Thyroid gland (tissue), 4 donors: ENCODE results near the gene HYPK. TPM values are rescaled to one million over a fixed set of nuclear protein-coding genes. Genes with fewer than 3 reads are reported as not detected.

ENCODE experiments used
- DNase-seq, 2 donors: peaks; one replicate each; pipeline ENCODE4 v3.0.0-alpha.2; 2019
- H3K27ac ChIP-seq, 3 donors: fragments of 200-600 bp; sonication (generic); 1 replicate in 2 of 3; 2 replicates in 1 of 3; pipeline ENCODE4 v1.5.1; 2016 to 2019; ENCODE audit warnings: mild to moderate bottlenecking in 1 of 3, moderate library complexity in 1 of 3
- H3K27me3 ChIP-seq: fragments of 200-600 bp; sonication (generic); one replicate; pipeline ENCODE4 v1.5.1; 2019
- H3K36me3 ChIP-seq, 2 donors: fragments of 200-600 bp; sonication (generic); one replicate each; pipeline ENCODE4 v1.5.1; 2016 to 2019
- H3K4me1 ChIP-seq, 2 donors: fragments of 200-600 bp; sonication (generic); one replicate each; pipeline ENCODE4 v1.5.1; 2017 to 2019
- H3K4me3 ChIP-seq, 3 donors: fragments of 200-600 bp; sonication (generic); replicated peaks in 1 of 3; 1 replicate in 2 of 3; 2 replicates in 1 of 3; pipeline ENCODE4 v1.5.1; 2016; ENCODE audit warnings: mild to moderate bottlenecking in 1 of 3
- H3K9me3 ChIP-seq: fragments of 200-600 bp; sonication (generic); one replicate; pipeline ENCODE4 v1.5.1; 2017
- CTCF ChIP-seq, 6 experiments: fragments of 200-600 bp in 3 of 6; fragments of 450-650 bp in 3 of 6; sonication (generic) in 3 of 6; IDR thresholded peaks; one replicate each; pipeline ENCODE4 v1.5.1; 2016 to 2019; ENCODE audit warnings: antibody characterized with exemption in 6 of 6, mild to moderate bottlenecking in 2 of 6, inconsistent platforms in 1 of 6, moderate library complexity in 1 of 6
- POLR2A ChIP-seq, 2 donors: fragments of 450-650 bp; IDR thresholded peaks; one replicate each; pipeline ENCODE4 v1.6.1; 2017; ENCODE audit warnings: antibody characterized with exemption in 2 of 2, mild to moderate bottlenecking in 2 of 2, moderate library complexity in 1 of 2
- WGBS, 2 donors: methylation state at CpG; one replicate each; pipeline ENCODE4 v1.1.5; 2017; 5-methylcytosine and 5-hydroxymethylcytosine counted together
- intact Hi-C: fragments of 100-400 bp; cut with DNase I; formaldehyde crosslinking; loops from one replicate; pipeline ENCODE4 v1.15.1; 2023
- total RNA-seq, 4 donors: library from RNA; depleted of rRNA; stranded (reverse); fragments of >200 nt; gene quantifications; one replicate each; pipeline ENCODE4 v1.2.3, GENCODE V29; 2016

The HYPK gene
- 10 to 100 TPM; 11.6 to 23.4 (median 12.5) TPM for total RNA-seq

- H3K4me1 ChIP-seq, result peaks cover 20 to 34% of the 10 kb centered on the region in 2 donors
- no peaks in the 10 kb centered on the region for H3K27me3 ChIP-seq
- TF ChIP-seq POLR2A (IDR thresholded peaks at IDR 0.05) (peak in 1 of 2 donors; percentile 88), CTCF (IDR thresholded peaks at IDR 0.05) (no peak)
- peak within 1 kb of the TSS; percentile 89 to 100 (median 96) for H3K27ac ChIP-seq
- peak; percentile 94 for DNase-seq
- intact Hi-C loops, result no loop called here
- 9 to 10% methylated on average over 35 to 44 of the region's 44 CpGs for WGBS, 2 donors
- H3K36me3 ChIP-seq, result peaks cover 14 to 16% of the 10 kb centered on the region in 2 donors
- H3K9me3 ChIP-seq, result no peaks in the 10 kb centered on the region
- peak within 1 kb of the TSS; percentile 28 to 83 (median 72) for H3K4me3 ChIP-seq
Observed at GRCh38 chr15:43800286-43801141, at the start of gene HYPK. Gene HYPK, plus strand, starts transcription at chr15:43800599. Its CDS starts 24 bp downstream, at chr15:43800623.

GRCh38 chr15:43751885-43752284 lies 48.5 kb upstream of the HYPK start:
- Histone ChIP-seq H3K4me1 (peaks cover 44 to 53% of the 10 kb centered on the region in 2 donors), H3K4me3 (no peak overlapping the region), H3K27ac (no peak overlapping the region), H3K36me3 (peaks cover 17 to 31% of the 10 kb centered on the region in 2 donors), H3K27me3 (no peaks in the 10 kb centered on the region), H3K9me3 (no peaks in the 10 kb centered on the region)
- DNase-seq, result no peak
- intact Hi-C loops, result no loop called here
- no peak for TF ChIP-seq CTCF (IDR thresholded peaks at IDR 0.05)
- no peak for TF ChIP-seq POLR2A (IDR thresholded peaks at IDR 0.05)
- WGBS, 2 donors, result 70 to 81% methylated on average over 6 of the region's 6 CpGs

- no peak for DNase-seq
- Histone ChIP-seq H3K9me3 (no peaks in the 10 kb centered on the region), H3K4me1 (no peaks in the 10 kb centered on the region), H3K36me3 (peaks cover 78 to 90% of the 10 kb centered on the region in 2 donors), H3K27me3 (no peaks in the 10 kb centered on the region), H3K4me3 (no peak overlapping the region), H3K27ac (no peak overlapping the region)
- intact Hi-C loops, result no loop called here
- 86 to 91% methylated on average over 6 of the region's 6 CpGs for whole genome bisulfite sequencing, 2 donors
- no peak for TF ChIP-seq CTCF (IDR thresholded peaks at IDR 0.05)
- no peak for TF ChIP-seq POLR2A (IDR thresholded peaks at IDR 0.05)
Observed at GRCh38 chr15:43762824-43763223, 37.6 kb upstream of the HYPK start.

GRCh38 chr15:43763819-43764446 lies 36.5 kb upstream of the HYPK start:
- intact Hi-C loops, result no loop called here
- TF ChIP-seq CTCF (IDR thresholded peaks at IDR 0.05) (no peak), POLR2A (IDR thresholded peaks at IDR 0.05) (no peak)
- WGBS, 2 donors, result 80 to 91% methylated on average over 2 of the region's 2 CpGs
- no peaks in the 10 kb centered on the region for H3K9me3 ChIP-seq
- no peaks in the 10 kb centered on the region for H3K4me1 ChIP-seq
- H3K36me3 ChIP-seq, result peaks cover 85 to 95% of the 10 kb centered on the region in 2 donors
- H3K4me3 ChIP-seq, result no peak overlapping the region
- H3K27ac ChIP-seq, result no peak overlapping the region
- no peaks in the 10 kb centered on the region for H3K27me3 ChIP-seq
- DNase-seq, result no peak
